ENCODE results near the gene DOCK10.
A peak's percentile ranks its signal among the peaks of the same experiment; 100 is the strongest.

Gene DOCK10

DNA sequence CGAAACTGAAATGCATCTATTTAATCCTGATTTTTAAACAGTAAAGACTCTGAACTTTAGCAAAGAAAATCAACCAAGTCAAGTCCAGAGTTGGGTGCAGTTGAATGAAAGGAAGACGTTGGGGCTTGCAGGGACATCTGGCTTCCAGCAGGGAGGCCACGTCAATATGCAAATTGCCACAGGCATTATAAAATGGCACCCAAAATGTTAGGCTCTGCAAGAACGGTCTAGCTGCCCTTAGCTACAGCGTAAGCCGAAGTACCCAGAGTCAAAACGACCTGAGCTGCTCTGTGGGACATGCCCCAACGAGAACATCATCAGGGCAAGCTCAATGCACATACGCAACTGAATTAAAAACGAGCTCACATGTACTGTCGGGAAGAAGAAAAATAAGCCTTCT is 30.7 kb downstream of the DOCK10 start:
- no peak for DNase-seq

DNA sequence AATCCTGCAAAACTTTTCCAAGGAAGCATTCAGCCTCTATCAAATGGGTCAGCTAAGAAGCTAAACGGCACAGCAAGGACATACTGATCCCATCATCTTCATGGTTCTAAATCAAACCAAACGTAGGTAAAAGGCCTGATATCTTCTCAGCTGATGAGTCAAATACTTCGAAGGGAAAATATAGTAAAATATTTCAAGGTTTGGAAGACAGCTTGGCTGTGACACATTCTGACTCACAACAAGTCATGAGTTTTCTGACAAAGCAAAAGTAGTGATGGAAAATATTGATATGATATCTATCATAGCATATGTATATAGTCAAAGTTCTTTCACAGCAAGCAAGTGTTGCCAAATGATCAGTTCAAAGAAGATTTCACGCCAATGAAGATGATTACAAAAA is 31.5 kb downstream of the DOCK10 start:
- peak; percentile 84 for DNase-seq

DNA sequence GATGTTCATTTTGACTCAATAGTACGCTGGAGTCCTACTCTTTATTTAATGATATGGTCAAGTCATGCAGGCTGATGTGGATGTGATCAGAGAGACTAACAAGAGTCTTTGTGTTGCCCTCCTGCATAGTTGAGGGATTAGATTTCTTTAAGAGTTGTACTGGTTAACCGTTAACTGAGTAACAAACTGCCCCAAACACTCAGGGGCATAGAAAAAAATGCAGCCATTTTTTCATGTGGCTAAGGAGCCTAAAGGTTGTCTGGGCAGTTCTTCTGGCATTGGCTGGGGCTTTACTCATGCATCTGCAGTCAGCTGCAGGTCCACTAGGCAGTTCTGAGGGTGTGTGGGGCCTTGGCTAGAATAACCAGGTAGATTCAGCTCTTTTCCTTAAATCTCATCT is 32.5 kb downstream of the DOCK10 start:
- DNase-seq = no peak

DNA sequence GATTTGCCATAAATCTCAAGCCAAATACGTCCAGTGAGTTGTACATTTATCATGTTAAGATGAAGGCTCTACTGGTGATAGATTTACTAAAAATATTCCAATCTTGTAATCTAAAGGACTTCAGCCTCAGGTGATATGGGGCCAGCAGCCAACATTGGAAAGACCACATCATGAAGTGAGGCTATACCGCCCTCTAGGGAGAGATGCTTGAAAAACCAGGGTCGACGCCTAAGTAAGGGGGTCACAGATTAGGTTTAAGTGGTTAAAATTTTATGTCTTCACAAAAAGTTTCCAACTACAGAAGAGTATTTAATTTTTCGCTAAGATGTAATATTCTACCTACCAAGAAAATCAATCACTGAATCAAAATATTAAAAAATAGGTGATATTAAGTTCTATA is 33.3 kb downstream of the DOCK10 start:
- DNase-seq = no peak

DNA sequence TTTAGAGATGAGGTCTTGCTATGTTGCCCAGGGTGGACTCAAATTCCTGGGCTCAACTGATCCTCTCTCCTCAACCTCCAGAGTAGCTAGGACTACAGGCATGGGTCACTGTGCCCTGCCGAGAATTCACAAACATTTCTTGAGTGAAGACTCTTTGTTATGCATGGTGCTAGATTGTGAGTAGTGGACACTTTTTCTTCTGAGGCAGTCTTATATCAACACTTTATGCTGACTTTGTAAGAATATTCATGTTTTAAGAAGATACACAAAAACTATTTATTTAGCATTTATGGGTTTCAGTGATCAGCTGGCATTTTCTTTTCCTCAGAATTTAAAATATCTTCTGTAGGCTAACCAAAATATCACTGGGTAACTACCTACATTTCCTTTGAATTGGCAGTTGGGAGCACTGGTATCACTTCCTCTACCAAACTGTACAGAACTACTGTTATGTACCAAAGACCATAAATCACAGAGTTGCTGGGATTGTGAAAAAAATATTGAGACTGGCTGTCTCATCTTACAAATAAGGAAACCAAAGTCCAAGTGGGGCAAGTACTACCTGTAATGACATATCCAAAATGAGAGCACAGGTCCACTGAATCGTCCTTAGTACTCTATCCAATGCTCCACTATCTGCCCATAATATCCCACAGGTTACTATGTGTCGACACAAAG is 34.0 kb downstream of the DOCK10 start:
- no peak for DNase-seq

DNA sequence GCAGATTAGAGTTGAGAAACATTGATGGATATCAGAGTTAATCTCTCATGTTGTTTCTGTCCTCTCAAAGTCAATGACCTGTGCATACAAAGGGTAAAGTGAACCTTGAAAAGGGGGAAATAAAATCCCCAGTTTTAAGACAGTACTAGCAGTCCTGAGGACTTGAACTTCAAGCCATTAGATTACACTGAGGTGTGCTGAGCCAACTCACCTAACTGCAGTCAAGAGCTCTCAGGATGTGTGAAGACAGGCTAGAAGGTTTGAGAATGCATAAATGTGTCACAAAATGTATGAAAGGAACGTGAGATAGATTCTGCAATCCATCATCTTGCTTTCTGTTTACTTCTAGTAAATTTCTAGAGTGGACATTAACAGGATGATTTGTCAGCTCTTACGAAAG is 35.5 kb downstream of the DOCK10 start:
- DNase-seq = no peak

DNA sequence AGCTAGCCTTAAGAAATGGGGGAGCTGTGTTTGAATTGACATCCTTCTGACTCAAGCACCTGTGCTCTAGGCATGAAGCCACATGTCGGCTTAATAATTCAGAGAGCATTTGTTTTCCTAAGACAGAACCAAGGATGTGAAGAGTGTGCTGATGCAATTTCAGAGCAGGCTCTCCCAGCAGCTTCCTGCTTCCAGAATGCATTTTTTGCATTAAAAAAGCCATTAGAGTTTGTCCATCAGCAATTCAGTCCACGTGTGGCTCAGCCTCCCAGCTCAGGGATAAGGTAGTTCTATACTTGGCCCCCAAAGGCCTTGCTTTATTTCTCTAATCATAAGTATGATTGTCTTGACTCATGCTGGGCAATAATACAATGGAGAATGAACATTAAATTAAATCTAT is 37.7 kb downstream of the DOCK10 start:
- DNase-seq = peak; percentile 70

DNA sequence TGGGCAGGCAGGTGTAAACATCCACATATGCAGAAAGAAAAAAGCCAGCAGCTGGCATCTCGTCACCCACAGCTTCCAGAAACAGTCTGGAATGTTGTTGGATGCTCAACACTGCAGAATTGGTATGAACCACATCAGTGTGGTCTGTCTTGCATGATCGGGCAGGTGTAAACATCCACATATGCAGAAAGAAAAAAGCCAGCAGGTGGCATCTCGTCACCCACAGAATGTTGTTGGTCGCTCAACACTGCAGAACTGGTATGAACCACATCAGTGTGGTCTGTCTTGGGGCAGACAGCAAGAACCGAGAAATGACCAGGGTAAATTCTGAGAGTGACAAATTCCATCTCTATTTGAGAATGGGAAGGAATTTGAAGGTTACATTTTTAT is 39.6 kb downstream of the DOCK10 start:
- DNase-seq = no peak

DNA sequence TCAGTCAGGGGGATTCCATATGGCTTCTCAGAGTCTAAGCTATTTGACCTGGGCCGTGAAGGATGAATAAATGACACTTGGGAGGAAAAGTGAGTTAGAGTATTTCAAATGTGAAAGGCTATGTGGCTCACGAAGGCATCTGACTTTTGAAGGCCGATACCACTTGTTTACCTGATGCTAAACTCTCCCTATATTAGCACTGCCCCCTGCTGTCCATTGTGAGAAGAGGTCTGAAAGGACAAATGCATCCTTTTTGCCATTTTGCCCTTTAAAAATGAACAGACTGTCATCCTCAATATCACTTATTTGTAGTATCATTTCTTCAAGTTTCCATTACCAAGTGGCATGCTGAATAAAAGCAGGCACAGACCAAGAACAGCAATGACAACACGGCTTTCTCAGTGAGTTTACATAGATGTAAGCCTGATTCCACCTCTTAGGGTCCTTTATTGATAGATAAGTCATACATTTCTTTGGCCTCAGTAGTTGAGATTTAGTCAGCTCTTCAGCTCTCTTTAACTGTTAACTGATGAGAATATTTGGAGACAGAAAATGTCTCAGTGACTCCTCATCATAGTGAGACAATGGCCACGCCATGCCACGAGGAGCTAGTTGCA is 40.1 kb downstream of the DOCK10 start:
- peak; percentile 70 for DNase-seq

DNA sequence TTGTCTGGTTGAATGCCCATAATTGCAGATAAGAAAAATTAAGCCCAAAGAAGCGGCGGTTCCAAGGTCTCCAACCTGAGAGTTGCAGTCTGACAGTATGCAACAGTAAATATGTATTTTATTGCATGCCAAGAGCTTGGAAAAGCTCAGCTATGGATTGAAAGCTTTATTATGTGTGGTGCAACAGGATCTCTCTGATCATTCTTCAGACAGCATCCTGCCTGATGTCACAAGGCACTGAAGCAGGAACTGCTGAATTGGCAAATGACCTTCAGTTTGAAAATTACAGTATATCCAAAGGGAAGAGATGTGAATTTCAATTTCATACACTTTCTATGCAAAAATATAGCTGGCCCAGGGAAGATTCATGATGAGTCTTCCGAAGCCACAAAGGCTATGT is 42.5 kb downstream of the DOCK10 start:
- no peak for DNase-seq

DNA sequence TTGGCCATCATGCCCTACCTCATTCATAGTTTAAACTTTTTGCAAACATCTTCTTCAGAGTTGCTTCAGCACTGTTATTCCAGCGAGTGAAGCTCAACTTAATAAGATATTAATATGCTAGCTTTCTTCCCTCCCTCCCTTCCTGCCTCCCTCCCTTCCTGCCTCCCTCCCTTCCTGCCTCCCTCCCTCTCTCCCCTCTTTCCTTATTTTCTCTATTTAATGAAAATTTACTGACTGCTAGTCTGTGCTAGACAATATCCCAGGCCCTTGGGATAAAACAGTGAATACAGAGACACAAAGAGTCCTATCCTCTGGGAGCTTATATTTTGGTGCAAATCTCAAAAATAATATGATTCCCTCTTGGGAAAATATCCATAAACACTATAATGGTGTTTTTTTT is 42.9 kb downstream of the DOCK10 start:
- DNase-seq = no peak

DNA sequence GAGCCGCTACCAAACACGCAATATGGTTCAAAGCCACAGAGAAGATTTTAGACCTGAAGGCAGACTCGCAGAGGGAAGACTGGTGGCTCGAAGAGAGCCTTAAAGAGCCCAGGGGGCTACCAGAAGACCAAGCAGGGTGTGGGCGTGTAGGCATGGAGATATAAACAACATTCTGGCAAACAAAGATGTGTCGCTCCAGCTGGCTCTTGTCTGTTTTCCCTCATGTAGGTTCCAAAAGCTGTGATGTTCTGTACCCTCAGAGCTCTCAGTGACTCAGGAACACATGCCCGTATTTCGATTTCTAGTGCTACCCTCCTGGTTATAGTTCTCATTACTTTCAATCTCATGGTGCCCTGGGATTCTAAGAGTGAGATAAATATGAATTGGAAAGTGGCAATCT is 44.5 kb downstream of the DOCK10 start:
- no peak for DNase-seq

DNA sequence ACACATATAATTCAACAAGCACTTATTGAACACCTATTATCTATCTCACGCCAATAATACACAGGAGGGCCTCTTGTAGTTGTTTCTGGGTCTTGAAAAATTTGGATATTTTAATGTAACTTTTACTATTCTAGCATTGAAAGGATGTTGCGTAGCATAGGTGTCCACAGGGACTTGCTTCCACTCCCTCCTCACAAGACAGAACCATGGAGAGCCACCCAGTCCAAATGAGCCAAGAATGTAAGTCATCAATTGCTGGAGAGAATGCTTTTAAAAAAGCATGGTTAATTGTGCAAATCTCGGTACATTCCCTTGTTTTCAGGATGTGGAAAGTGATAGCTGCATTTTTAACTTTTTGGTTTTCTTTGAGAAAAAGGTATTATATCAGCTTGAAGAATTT is 46.8 kb downstream of the DOCK10 start:
- DNase-seq = no peak

DNA sequence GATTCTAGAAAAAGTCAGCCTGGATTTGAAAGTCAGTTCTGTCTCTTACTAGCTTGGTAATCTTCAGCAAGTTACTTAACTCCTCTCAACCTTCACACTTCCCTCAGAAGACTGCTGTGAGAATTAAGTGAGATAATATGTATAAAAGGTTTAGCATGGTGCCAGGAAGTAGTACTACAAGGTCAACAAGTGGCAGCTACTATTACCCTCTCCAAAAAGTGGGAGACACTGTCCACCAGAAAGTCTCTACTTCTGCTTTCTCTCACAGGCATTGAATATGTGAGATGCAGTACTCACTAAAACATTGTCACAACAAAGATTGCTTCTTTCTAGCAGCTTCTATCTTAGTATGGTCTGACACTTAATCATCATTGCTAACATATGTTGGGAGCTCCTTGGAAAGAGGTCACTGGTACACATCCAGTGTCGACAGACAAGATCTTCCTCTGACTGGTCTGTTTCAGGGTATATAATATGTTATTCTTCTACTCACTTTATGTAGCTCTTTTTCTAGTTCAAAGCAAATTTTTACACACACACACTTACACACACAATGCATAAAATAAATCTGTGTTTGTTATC is 47.9 kb downstream of the DOCK10 start:
- DNase-seq = no peak

DNA sequence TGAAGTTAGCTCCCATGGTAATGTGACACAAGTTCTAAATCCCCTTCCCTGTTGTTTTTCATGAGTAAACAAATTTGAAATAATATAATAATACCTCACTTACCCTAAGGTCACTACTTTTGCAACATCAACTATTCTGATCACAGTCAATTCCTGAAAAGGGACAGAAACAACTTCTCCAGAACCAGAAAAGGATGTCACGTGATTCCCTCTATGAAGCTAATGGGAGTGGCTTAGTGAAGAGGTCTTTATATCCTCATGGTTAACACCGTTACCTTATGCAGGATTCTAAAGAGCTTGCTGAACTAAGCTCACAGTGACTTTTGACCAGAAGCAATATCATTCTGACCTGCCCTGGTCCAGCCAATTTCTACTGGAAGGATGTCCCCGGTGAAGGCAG is 51.6 kb downstream of the DOCK10 start:
- DNase-seq = no peak

DNA sequence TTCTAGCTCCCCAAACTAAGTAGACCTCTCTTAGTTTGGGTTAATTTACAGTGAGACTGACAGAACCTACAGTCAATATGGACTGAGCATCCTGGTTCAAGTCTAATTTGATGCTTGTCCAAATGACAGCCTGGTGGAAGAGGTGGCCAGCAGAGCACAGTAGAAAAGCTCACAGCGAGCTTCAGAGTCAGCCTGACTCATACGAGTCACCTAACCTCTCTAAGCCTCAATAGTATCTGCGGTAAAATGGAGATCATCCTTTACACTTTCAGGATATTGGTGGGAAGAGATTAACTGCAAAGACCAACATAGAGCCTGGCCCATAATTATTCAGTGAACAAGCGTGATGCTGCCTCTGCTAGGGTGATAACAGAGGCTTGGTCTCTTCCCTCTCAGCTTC is 54.5 kb downstream of the DOCK10 start:
- no peak for DNase-seq

DNA sequence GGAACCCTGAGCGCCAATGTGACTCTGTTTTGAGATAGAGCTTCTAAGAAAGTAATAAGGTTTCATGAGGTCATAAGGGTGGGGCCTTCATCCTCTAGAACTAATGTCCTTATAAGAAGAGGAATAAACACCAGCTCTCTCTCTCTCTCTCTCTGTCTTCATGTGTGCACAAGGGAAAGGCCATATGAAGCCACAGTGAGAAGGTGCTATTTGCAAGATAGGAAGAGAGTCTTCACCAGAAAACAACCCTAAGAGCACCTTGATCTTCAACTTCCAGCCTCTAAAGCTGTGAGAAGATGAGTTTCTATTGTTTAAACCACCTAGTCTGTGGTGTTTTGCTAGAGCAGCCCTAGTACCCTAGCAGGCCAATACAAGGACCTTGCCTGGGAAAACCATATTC is 55.8 kb downstream of the DOCK10 start:
- no peak for DNase-seq

DNA sequence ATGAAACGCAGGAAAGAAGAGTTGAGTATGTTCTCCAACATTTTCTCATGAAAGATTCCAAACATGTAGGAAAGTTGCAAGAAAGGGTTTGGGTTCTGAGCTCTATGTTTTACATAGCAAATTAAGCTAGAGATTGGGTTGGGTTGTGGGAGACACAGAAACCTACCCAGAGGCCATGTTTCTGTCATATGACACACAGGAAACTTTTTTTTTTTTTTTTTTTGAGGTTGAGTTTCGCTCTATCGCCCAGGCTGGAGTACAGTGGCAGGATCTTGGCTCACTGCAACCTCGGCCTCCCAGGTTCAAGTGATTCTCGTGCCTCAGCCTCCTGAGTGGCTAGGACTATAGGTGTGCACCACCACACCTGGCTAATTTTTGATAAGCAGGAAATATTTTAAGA is 57.6 kb downstream of the DOCK10 start:
- no peak for DNase-seq

DNA sequence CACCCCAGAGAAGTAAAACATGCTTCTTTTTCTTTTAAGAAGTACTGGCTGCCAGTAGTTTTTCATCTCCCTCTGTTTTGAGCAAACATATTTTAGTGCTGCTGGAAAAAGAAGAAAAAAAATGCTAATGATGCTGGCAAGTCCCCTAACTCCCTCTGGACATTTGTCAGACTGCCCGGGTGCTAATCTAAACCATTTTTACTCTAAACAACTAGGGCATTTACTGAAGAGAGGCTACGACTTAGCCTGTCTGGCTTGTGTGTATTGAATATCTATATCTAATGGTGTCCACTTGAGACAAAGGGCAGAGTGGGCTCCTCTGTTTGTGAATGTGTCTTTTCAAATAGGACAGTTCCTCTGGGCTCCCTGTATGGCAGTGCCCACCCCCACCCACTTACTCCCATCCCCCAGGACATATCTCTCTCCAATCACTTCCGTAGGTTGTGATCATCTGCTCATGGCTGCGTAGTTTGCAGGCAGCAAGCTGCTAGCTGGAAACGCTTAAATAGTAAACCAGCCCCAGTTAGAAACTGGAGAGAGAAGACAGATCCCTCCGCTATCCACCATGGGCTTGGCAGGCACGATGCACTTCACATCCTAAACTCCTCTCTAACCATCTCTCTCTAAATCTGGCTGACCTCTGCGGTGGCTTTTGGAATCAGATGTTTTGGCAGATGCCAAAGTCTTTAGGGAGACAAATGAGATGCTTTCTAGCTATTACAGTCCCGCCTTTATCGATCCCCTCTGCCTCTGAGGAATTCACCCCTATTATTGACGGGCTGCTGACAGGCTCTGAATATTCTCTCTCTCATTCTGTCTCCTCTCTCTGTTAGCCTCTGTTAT is 58.3 kb downstream of the DOCK10 start:
- peak; percentile 58 for DNase-seq

DNA sequence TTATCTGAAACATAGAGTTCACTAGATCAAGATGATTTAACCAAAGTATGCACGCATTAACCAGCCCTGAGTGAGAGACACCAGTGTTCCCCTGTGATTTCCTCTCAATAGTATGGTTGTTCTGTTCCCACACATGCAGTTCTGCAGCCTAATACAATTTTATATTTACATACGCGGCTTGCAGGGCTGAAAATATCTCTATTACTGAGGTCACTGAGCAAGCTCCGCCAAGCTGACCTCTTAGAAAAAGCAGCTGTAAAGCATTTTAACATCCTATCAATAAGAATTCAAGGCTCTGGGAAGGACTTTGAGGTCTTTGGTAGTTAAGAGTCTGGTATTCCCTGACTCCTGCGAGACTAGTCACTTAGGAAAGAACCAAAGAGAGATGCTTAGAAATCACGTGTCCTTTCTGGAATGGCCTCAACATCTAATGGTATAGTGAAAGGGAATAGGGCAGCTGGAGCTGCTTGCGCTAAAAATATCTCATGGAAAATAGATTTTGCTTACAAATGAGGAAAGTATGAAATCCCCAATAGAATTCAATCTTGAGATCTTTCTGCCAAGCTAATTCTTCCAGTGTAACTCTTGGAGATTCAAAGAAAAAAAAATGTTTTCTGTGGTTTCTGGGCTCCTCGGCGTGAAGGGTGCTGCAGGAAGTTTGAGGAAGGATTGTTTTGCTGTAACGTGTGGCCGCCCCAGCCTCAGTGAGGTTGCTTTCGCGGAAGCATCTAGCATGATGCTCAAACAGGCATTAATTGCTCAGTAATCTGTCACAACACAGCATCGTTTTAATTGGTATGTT is 59.2 kb downstream of the DOCK10 start:
- DNase-seq = peak; percentile 93

DNA sequence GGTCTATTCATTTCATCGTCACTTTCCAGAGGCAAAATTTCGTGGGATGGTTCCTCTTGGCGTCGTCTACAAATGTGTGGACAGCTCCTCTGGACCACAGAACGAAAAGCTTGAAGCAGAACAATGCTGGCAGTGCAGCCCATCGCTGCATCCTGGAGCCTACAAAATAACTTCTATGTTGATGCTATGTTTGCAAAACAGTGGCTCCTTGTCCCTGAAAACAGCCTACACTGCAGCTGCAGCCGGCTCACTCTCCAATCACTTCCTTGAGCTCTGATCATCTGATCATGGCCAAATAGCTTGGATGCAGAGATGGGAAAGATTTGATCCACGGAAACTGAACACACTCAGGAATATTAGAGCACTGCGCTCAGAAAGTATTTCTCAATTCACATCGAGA is 60.0 kb downstream of the DOCK10 start:
- DNase-seq = no peak

DNA sequence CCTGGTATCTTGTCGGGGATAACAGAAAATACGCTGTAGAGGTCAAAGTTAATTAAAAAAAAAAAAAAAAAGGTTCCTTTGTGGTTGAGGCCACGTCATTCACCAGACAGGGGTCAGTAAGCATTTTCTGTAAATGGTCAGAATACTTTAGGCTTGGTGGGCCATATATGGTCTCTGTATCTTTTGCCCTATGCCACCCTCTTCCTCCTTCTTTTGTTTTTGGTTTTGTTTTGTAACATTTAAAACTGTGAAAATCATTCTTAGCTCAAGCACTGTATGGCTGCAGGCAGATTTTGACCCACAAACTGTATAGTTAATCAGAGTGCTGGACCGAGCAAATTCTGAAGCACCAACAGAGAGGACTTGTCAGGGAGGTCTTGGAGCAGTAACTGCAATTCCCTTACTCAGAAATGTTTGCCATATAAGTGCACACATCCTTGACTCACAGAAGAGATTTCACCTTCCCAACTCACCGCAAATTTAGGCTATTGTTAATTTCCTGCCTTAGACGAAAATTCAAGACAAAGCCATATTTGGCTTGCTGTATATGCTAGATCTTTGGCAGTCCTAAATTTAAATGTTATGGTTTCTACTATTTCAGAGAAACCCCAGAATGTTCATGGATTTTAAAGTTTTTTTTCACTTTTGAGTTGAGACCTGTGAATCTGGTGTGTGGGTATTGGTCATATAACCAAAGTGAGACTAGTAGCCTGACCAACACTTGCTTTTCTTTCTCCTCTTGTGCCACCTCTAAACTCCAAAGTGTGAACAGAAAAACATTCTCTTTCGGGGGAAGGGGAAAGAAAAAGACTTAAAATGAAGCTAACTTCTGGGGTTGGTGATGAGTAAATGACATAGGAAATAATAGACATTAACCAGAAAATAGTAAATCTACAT is 65.4 kb downstream of the DOCK10 start:
- no peak for DNase-seq
